ENCODE measurements around the gene PRKCB.
"Not testable (repeated sequence)": the region's sequence is repeated elsewhere in the genome, so short reads cannot be mapped to it uniquely, and the experiment has no call there.

PRKCB gene

GRCh38 chr16:24013054-24013636 lies 177.4 kb downstream of the PRKCB start:
- Mint-ChIP-seq H3K27ac (no peak overlapping the region), H3K27me3 (ENCODE audit: low read depth, poor library complexity) (peaks cover 21% of the 10 kb centered on the region), H3K36me3 (ENCODE audit: low read depth) (no peaks in the 10 kb centered on the region), H3K4me3 (no peak overlapping the region), H3K4me1 (peaks cover 10% of the 10 kb centered on the region), H3K9me3 (no peaks in the 10 kb centered on the region)
- TF ChIP-seq, protein P1, sequence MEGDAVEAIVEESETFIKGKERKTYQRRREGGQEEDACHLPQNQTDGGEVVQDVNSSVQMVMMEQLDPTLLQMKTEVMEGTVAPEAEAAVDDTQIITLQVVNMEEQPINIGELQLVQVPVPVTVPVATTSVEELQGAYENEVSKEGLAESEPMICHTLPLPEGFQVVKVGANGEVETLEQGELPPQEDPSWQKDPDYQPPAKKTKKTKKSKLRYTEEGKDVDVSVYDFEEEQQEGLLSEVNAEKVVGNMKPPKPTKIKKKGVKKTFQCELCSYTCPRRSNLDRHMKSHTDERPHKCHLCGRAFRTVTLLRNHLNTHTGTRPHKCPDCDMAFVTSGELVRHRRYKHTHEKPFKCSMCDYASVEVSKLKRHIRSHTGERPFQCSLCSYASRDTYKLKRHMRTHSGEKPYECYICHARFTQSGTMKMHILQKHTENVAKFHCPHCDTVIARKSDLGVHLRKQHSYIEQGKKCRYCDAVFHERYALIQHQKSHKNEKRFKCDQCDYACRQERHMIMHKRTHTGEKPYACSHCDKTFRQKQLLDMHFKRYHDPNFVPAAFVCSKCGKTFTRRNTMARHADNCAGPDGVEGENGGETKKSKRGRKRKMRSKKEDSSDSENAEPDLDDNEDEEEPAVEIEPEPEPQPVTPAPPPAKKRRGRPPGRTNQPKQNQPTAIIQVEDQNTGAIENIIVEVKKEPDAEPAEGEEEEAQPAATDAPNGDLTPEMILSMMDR (IDR thresholded peaks at IDR 0.05): no peak
- DNase-seq: no peak

DNA sequence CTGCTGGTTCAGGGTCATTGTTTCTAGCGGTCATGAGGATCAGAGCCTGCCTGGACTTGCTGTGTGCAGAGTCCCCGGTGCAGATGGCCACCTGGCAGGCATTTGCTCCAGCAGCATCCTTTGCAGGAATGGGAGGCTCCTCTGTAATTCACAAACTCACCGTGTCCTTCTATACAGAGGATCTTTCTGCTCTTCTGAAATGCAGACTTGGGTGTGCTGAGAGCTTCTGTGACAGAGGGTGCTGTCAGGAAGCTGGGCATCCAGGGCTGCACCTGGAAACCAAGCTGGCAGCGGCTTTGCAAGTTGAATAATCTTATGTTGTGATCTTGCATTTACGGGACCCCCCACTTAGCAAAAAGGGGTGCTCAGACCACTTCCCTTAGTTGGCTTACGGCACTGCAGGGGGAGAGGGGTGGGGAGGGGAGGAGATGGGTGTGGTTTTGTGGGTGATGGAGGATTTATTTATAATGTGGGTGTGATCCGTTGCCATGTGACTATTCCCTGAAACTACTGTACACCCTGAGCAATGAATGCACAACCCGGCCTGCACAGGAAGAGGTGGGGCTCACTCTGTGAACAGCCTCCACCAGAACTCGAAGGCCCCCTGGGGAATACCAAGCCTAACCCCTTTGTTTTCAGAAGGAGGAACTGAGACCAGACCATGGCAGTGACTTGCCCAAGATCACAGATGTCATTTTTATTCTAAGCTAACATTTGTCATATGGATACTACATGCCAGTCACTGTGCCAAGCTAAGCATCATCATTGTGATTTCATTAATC lies 178.3 kb downstream of the PRKCB start:
- no peak overlapping the region for H3K4me3 Mint-ChIP-seq
- TF ChIP-seq, protein P1 (IDR thresholded peaks at IDR 0.05): no peak
- H3K9me3 Mint-ChIP-seq: no peaks in the 10 kb centered on the region
- peaks cover 19% of the 10 kb centered on the region for H3K27me3 Mint-ChIP-seq (ENCODE audit: low read depth, poor library complexity)
- H3K27ac Mint-ChIP-seq: no peak overlapping the region
- peaks cover 10% of the 10 kb centered on the region for H3K4me1 Mint-ChIP-seq
- no peak for DNase-seq
- no peaks in the 10 kb centered on the region for H3K36me3 Mint-ChIP-seq (ENCODE audit: low read depth)

DNA sequence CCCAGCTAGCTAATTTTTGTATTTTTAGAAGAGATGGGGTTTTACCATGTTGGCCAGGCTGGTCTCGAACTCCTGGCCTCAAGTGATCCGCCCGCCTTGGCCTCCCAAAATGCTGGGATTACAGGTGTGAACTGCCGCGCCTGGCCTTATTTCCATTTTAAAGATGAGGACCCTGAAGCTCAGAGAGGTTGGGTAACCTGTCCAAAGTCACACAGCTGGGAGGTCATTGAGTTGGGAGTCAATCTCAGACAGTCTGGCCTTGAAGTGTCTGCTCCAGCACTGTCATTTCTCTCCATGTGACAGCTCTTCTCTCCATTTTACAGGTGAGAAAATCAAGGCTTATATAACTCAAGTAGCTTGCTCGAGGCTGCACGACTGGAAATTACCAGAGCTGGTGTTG lies 179.2 kb downstream of the PRKCB start:
- not testable (repeated sequence) for H3K4me3 Mint-ChIP-seq

GRCh38 chr16:24015923-24016322 lies 180.1 kb downstream of the PRKCB start:
- DNase-seq: no peak
- peaks cover 19% of the 10 kb centered on the region for H3K27me3 Mint-ChIP-seq (ENCODE audit: low read depth, poor library complexity)
- TF ChIP-seq, protein P1 (IDR thresholded peaks at IDR 0.05): no peak
- H3K4me1 Mint-ChIP-seq: peaks cover 10% of the 10 kb centered on the region
- no peaks in the 10 kb centered on the region for H3K36me3 Mint-ChIP-seq (ENCODE audit: low read depth)
- no peak overlapping the region for H3K27ac Mint-ChIP-seq
- H3K4me3 Mint-ChIP-seq: no peak overlapping the region
- H3K9me3 Mint-ChIP-seq: no peaks in the 10 kb centered on the region

More for the DNA sequence above, 179.2 kb downstream of the PRKCB start:
- peaks cover 19% of the 10 kb centered on the region for H3K27me3 Mint-ChIP-seq (ENCODE audit: low read depth, poor library complexity)
- not testable (repeated sequence) for H3K4me1 Mint-ChIP-seq; H3K27ac Mint-ChIP-seq; H3K9me3 Mint-ChIP-seq; DNase-seq; H3K36me3 Mint-ChIP-seq (ENCODE audit: low read depth)

GRCh38 chr16:24018485-24018884 lies 182.7 kb downstream of the PRKCB start:
- H3K27ac Mint-ChIP-seq: no peak overlapping the region
- H3K4me3 Mint-ChIP-seq: no peak overlapping the region
- TF ChIP-seq, protein P1 (IDR thresholded peaks at IDR 0.05): no peak
- no peaks in the 10 kb centered on the region for H3K36me3 Mint-ChIP-seq (ENCODE audit: low read depth)
- no peaks in the 10 kb centered on the region for H3K9me3 Mint-ChIP-seq
- peaks cover 21% of the 10 kb centered on the region for H3K27me3 Mint-ChIP-seq (ENCODE audit: low read depth, poor library complexity)
- DNase-seq: no peak
- H3K4me1 Mint-ChIP-seq: peaks cover 10% of the 10 kb centered on the region

DNA sequence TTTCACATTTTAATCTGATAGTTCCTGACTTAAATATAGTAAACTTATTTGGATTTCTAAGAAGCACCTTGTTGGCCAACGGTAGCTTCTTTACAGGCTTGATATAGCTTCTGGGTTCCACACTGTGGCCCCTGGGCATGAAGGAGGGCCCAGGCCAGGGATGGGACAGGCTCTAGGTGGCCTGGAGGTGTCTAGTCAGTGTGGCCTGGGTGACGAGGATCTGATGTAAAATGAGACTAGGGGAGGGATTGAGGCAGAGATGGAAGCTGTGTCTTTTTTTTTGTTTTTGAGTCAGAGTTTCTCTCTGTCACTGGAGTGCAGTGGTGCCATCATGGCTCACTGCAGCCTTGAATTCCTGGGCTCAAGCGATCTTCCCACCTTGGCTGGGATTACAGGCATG lies 187.0 kb downstream of the PRKCB start:
- no peak for DNase-seq
- no peaks in the 10 kb centered on the region for H3K4me1 Mint-ChIP-seq
- H3K4me3 Mint-ChIP-seq: no peak overlapping the region
- TF ChIP-seq, protein P1 (IDR thresholded peaks at IDR 0.05): no peak
- H3K9me3 Mint-ChIP-seq: no peaks in the 10 kb centered on the region
- H3K27me3 Mint-ChIP-seq (ENCODE audit: low read depth, poor library complexity): peaks cover 34% of the 10 kb centered on the region
- no peak overlapping the region for H3K27ac Mint-ChIP-seq
- no peaks in the 10 kb centered on the region for H3K36me3 Mint-ChIP-seq (ENCODE audit: low read depth)
